HG03108 (cell line): Measurements from ENCODE around the gene AFF3.
"Not testable (repeated sequence)": the region's sequence is repeated elsewhere in the genome, so short reads cannot be mapped to it uniquely, and the experiment has no call there.

ENCODE experiments used
- ATAC-seq: cut with Tn5 transposase; IDR thresholded peaks from one replicate; pipeline ENCODE4 v1.9.1; 2021; ENCODE audit warnings: moderate library complexity; ENCODE audit not compliant: unreplicated experiment

AFF3 gene

GRCh38 chr2:99537910-99538485 lies 604.4 kb downstream of the AFF3 start:
- ATAC-seq = no peak

- ATAC-seq = no peak
Observed at GRCh38 chr2:99524056-99524455, 618.3 kb downstream of the AFF3 start.

GRCh38 chr2:99522157-99522556 lies 620.2 kb downstream of the AFF3 start:
- no peak for ATAC-seq

GRCh38 chr2:99520813-99521212 lies 621.6 kb downstream of the AFF3 start:
- ATAC-seq = no peak

GRCh38 chr2:99520195-99520594 lies 622.2 kb downstream of the AFF3 start:
- ATAC-seq = no peak

GRCh38 chr2:99514357-99514756 lies 628.0 kb downstream of the AFF3 start:
- no peak for ATAC-seq

GRCh38 chr2:99512181-99512591 lies 630.2 kb downstream of the AFF3 start:
- no peak for ATAC-seq

GRCh38 chr2:99509387-99509786 lies 633.0 kb downstream of the AFF3 start:
- no peak for ATAC-seq

GRCh38 chr2:99507937-99508818 lies 634.2 kb downstream of the AFF3 start:
- ATAC-seq = no peak

GRCh38 chr2:99504844-99505584 lies 637.4 kb downstream of the AFF3 start:
- ATAC-seq = no peak

- not testable (repeated sequence) for ATAC-seq
Observed at GRCh38 chr2:99503662-99504416, 638.6 kb downstream of the AFF3 start.

- ATAC-seq = no peak
Observed at GRCh38 chr2:99496021-99496420, 646.4 kb downstream of the AFF3 start.
